IMR-90 (cell line): ENCODE results near the gene BHLHA15. TPM values are rescaled to one million over a fixed set of nuclear protein-coding genes. Genes with fewer than 3 reads are reported as not detected.

Source experiments
- ATAC-seq: fragments of 200-7000 bp; cut with Tn5 transposase; 2 replicates; pipeline ENCODE4 v1.9.1; 2020; ENCODE audit warnings: low read depth, mild to moderate bottlenecking, moderate library complexity
- BruUV-seq: library from RNA; stranded (reverse); fragments of 400-500 nt; replicated peaks from 2 replicates; lab custom pipeline; 2021; lab: Mats Ljungman, UMichigan
- CTCF ChIA-PET: fragments of 300-600 bp; formaldehyde crosslinking; extraction: SDS; loops from one replicate; lab custom pipeline; 2021; ENCODE audit warnings: antibody characterized with exemption; lab: Yijun Ruan, JAX
- POLR2A ChIA-PET: fragments of 300-600 bp; sonication (Branson Sonifier 250); formaldehyde crosslinking; loops from one replicate; lab custom pipeline; 2022; ENCODE audit warnings: antibody characterized with exemption; ENCODE audit not compliant: unreplicated experiment; lab: Charles Lee
- DNase-seq: peaks from one replicate; pipeline ENCODE4 v3.0.0; 2013
- H2AFZ ChIP-seq: replicated peaks from 2 replicates; pipeline ENCODE3; 2013; ENCODE audit warnings: low read length, mild to moderate bottlenecking; ENCODE audit not compliant: poor library complexity
- H2AK5ac ChIP-seq: 2 replicates; pipeline ENCODE4 v1.6.1; 2013; ENCODE audit warnings: low read depth, low read length, inconsistent platforms
- H2AK9ac ChIP-seq: replicated peaks from 2 replicates; pipeline ENCODE3; 2013; ENCODE audit warnings: mild to moderate bottlenecking, low read depth, low read length, moderate library complexity; ENCODE audit not compliant: poor library complexity
- H2BK120ac ChIP-seq: 2 replicates; pipeline ENCODE4 v1.6.1; 2013; ENCODE audit warnings: low read depth, low read length, inconsistent platforms
- H2BK15ac ChIP-seq: 3 replicates; pipeline ENCODE4 v1.6.1; 2013; ENCODE audit warnings: low read depth, low read length, inconsistent platforms
- H2BK20ac ChIP-seq: 2 replicates; pipeline ENCODE4 v1.6.1; 2013; ENCODE audit warnings: low read depth, mild to moderate bottlenecking, inconsistent platforms, low read length, moderate library complexity
- H2BK5ac ChIP-seq: 2 replicates; pipeline ENCODE4 v1.6.1; 2013; ENCODE audit warnings: mild to moderate bottlenecking, low read depth, low read length, inconsistent platforms; ENCODE audit not compliant: poor library complexity, severe bottlenecking
- H3K14ac ChIP-seq: replicated peaks from 2 replicates; pipeline ENCODE4 v1.6.1; 2013; ENCODE audit warnings: low read depth, low read length, inconsistent platforms
- H3K18ac ChIP-seq: 2 replicates; pipeline ENCODE4 v1.6.1; 2013; ENCODE audit warnings: low read depth, low read length, control low read depth
- H3K23ac ChIP-seq: 2 replicates; pipeline ENCODE4 v1.6.1; 2013; ENCODE audit warnings: low read depth, low read length, inconsistent platforms
- H3K27ac ChIP-seq: 2 replicates; pipeline ENCODE4 v1.5.1; 2013; ENCODE audit warnings: mild to moderate bottlenecking, control low read depth, low read length; ENCODE audit not compliant: insufficient read depth
- H3K27me3 ChIP-seq: 2 replicates; pipeline ENCODE4 v1.6.1; 2013; ENCODE audit warnings: low read length; ENCODE audit not compliant: control insufficient read depth, insufficient read depth
- H3K36me3 ChIP-seq: 2 replicates; pipeline ENCODE4 v1.6.1; 2013; ENCODE audit warnings: low read length, mixed read lengths; ENCODE audit not compliant: control insufficient read depth, insufficient read depth
- H3K4ac ChIP-seq: 2 replicates; pipeline ENCODE4 v1.6.1; 2013; ENCODE audit warnings: low read depth, low read length, inconsistent platforms
- H3K4me1 ChIP-seq: 2 replicates; pipeline ENCODE4 v1.6.1; 2013; ENCODE audit warnings: low read length, mixed read lengths; ENCODE audit not compliant: control insufficient read depth, insufficient read depth
- H3K4me2 ChIP-seq: 2 replicates; pipeline ENCODE4 v1.6.1; 2013; ENCODE audit warnings: low read depth, mild to moderate bottlenecking, control low read depth, low read length, moderate library complexity
- H3K4me3 ChIP-seq: 2 replicates; pipeline ENCODE4 v1.5.1; 2013; ENCODE audit warnings: low read depth, mild to moderate bottlenecking, control low read depth, low read length, moderate library complexity; ENCODE audit not compliant: insufficient read depth
- H3K56ac ChIP-seq: 2 replicates; pipeline ENCODE4 v1.6.1; 2013; ENCODE audit warnings: low read length, inconsistent platforms; ENCODE audit not compliant: insufficient read depth; ENCODE audit errors: extremely low read depth
- H3K79me1 ChIP-seq, 2 experiments: 2 replicates each; pipeline ENCODE4 v1.6.1; 2013; ENCODE audit warnings: low read length in 2 of 2, inconsistent platforms in 1 of 2, low read depth in 1 of 2
- H3K9ac ChIP-seq: 2 replicates; pipeline ENCODE4 v1.6.1; 2013; ENCODE audit warnings: low read depth, low read length, control low read depth
- H3K9me1 ChIP-seq: 2 replicates; pipeline ENCODE4 v1.6.1; 2013; ENCODE audit warnings: low read length, inconsistent platforms; ENCODE audit not compliant: insufficient read depth
- H3K9me3 ChIP-seq: 2 replicates; pipeline ENCODE4 v1.6.1; 2013; ENCODE audit warnings: low read length; ENCODE audit not compliant: control insufficient read depth, insufficient read depth
- H4K20me1 ChIP-seq: 2 replicates; pipeline ENCODE4 v1.6.1; 2013; ENCODE audit warnings: low read length, inconsistent platforms; ENCODE audit not compliant: insufficient read depth
- H4K5ac ChIP-seq: 2 replicates; pipeline ENCODE4 v1.6.1; 2013; ENCODE audit warnings: mild to moderate bottlenecking, low read depth, low read length, control low read depth
- H4K8ac ChIP-seq, 2 experiments: 2 replicates each; pipeline ENCODE4 v1.6.1; 2013; ENCODE audit warnings: low read depth in 2 of 2, low read length in 2 of 2, control low read depth in 1 of 2, inconsistent platforms in 1 of 2
- H4K91ac ChIP-seq: 2 replicates; pipeline ENCODE4 v1.6.1; 2013; ENCODE audit warnings: low read depth, low read length, inconsistent platforms; ENCODE audit not compliant: insufficient read depth
- BHLHE40 ChIP-seq: fragments of 150-350 bp; IDR thresholded peaks from 2 replicates; pipeline ENCODE4 v1.6.1; 2016; ENCODE audit warnings: mild to moderate bottlenecking, low read depth, low read length
- FOS ChIP-seq: fragments of 150-350 bp; IDR thresholded peaks from 2 replicates; pipeline ENCODE4 v1.6.1; 2016; ENCODE audit warnings: low read depth, low read length
- MAZ ChIP-seq: IDR thresholded peaks from 2 replicates; pipeline ENCODE4 v1.6.1; 2012; ENCODE audit warnings: low read depth, mild to moderate bottlenecking, low read length, improper control_type of control experiment, moderate library complexity, borderline replicate concordance
- MXI1 ChIP-seq: IDR thresholded peaks from 2 replicates; pipeline ENCODE4 v1.6.1; 2012; ENCODE audit warnings: low read depth, mild to moderate bottlenecking, low read length, moderate library complexity, borderline replicate concordance
- POLR2A ChIP-seq: IDR thresholded peaks from 2 replicates; pipeline ENCODE4 v1.6.1; 2012; ENCODE audit warnings: mild to moderate bottlenecking, low read depth, low read length
- USF2 ChIP-seq: fragments of 150-350 bp; IDR thresholded peaks from 2 replicates; pipeline ENCODE4 v1.6.1; 2017; ENCODE audit warnings: mild to moderate bottlenecking, antibody characterized with exemption, low read length, low read depth
- WGBS, 2 experiments: methylation state at CpG; one replicate each; pipeline versions ENCODE4 v1.1.5 to v1.1.7; 2013; ENCODE audit warnings: missing lambda C conversion rate in 2 of 2; ENCODE audit not compliant: insufficient read length in 1 of 2; ENCODE audit errors: extremely low coverage in 2 of 2; 5-methylcytosine and 5-hydroxymethylcytosine counted together
- dilution Hi-C: fragments of 300-500 bp; cut with HindIII; formaldehyde crosslinking; loops from one replicate; pipeline ENCODE4 v1.14.3; 2018; ENCODE audit warnings: low sequenced_read_pairs; ENCODE audit not compliant: unreplicated experiment
- in situ Hi-C: fragments of 300-500 bp; cut with MboI; formaldehyde crosslinking; loops from 3 replicates; pipeline ENCODE4 v1.14.3; 2019; ENCODE audit warnings: low sequenced_read_pairs, inconsistent platforms, mixed read lengths
- intact Hi-C: fragments of 100-400 bp; cut with micrococcal nuclease; formaldehyde crosslinking; loops from 2 replicates; pipeline ENCODE4 v1.10.0; 2022
- polyA plus RNA-seq, 3 experiments: library from polyadenylated mRNA; depleted of rRNA; stranded (reverse); fragments of >200 nt; gene quantifications; 2 replicates each; pipeline ENCODE4 v1.2.3, GENCODE V29; 2012; ENCODE audit warnings: low replicate concordance in 1 of 3
- total RNA-seq: library from RNA; depleted of rRNA; stranded (reverse); fragments of >200 nt; gene quantifications from 2 replicates; pipeline ENCODE4 v1.2.3, GENCODE V29; 2012

BHLHA15 gene
- total and polyA plus RNA-seq, 2 of the 4 experiments (the other 2 are of a cell fraction), result not detected

- no peak overlapping the region for H2BK15ac ChIP-seq
- H2AK5ac ChIP-seq, result no peak overlapping the region
- no peak overlapping the region for H3K14ac ChIP-seq
- H3K9me3 ChIP-seq, result peaks cover 3% of the 10 kb centered on the region; the same call in 1 of the 2 replicates
- H3K79me1 ChIP-seq, result peaks cover 5 to 11% of the 10 kb centered on the region in 2 experiments
- no peak overlapping the region for H2BK120ac ChIP-seq
- H2BK20ac ChIP-seq, result no peak overlapping the region
- H2AK9ac ChIP-seq, result no peak overlapping the region
- no peak overlapping the region for H4K5ac ChIP-seq
- H3K56ac ChIP-seq, result no peak overlapping the region
- intact Hi-C loops, result no loop called here
- H2AFZ ChIP-seq, result no peak overlapping the region
- H3K9ac ChIP-seq, result no peak overlapping the region
- H3K9me1 ChIP-seq, result peaks cover 5% of the 10 kb centered on the region; the same call in 1 of the 2 replicates
- TF ChIP-seq MAZ (no peak), POLR2A (no peak), BHLHE40 (no peak), FOS (no peak), MXI1 (no peak), USF2 (no peak)
- ChIA-PET POLR2A (no interaction called here), CTCF (no interaction called here)
- H3K18ac ChIP-seq, result no peak overlapping the region
- H3K27ac ChIP-seq, result no peak overlapping the region
- no peaks in the 10 kb centered on the region for H4K20me1 ChIP-seq
- H4K91ac ChIP-seq, result no peak overlapping the region
- H4K8ac ChIP-seq, result no peak overlapping the region
- WGBS, 2 experiments, result 91% methylated on average over 6 of the region's 16 CpGs; no CpG with 5 or more reads in 1 of the 2 experiments
- H3K4ac ChIP-seq, result no peak overlapping the region
- H3K23ac ChIP-seq, result no peak overlapping the region
- dilution Hi-C loops, result no loop called here
- H2BK5ac ChIP-seq, result no peak overlapping the region
- no peak overlapping the region for H3K4me2 ChIP-seq
- DNase-seq, result no peak
- in situ Hi-C loops, result no loop called here
- peaks cover 2% of the 10 kb centered on the region; the same call in 1 of the 2 replicates for H3K4me1 ChIP-seq
- no peak for ATAC-seq
- no TSS peak for BruUV-seq
- H3K27me3 ChIP-seq, result no peaks in the 10 kb centered on the region
- peaks cover 12% of the 10 kb centered on the region; the same call in 1 of the 2 replicates for H3K36me3 ChIP-seq
- H3K4me3 ChIP-seq, result no peak overlapping the region
Observed at GRCh38 chr7:98196706-98197605, 14.3 kb upstream of the BHLHA15 start.
